ENCODE results near the gene DUSP10. TPM values are rescaled to one million over a fixed set of nuclear protein-coding genes. Genes with fewer than 3 reads are reported as not detected.

The DUSP10 gene
- polyA plus RNA-seq, 1 donor from 2014 or later: 2.0 TPM

DNA sequence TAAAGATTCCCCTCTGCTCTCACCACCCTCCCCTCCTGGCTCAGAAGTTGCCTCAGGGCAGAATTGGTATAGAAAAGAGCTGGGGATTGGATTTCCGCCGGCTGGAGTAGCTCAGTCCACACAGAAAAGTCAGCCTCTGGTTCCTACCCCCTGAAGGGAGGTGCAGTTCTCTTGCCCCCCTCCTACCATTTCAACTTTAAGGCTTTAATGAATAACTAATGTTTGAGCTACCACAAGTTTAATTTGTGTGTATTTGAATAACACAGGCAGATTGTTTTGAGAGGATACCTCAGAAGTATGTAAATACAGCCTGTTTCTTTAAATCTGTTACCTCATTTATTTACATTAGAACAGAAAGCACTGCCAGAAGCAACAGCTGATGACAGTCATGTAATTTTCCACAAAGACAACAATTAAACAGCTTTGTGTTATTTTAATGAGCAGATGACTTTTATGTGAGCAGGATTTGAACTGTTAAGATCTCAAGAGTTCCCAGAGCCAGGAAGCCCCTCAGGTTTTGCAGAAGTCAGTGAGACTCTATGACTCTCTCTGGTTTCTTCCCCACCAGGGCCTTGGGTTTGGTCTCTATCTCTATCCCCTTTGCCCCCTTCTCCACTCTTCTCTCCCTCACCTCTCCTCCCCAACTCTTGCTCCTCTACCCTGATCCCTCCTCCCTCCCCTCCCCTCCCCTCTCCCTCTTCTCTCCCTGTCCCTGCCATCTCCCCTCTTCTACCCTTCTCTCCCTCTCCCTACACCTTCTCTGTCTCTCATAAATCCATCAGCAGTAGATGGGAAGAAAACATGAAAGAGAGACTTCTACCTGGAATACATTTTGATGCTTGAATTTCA is 26.3 kb downstream of the DUSP10 start:
- Histone ChIP-seq H3K79me2 (replicated peaks; ENCODE audit: insufficient read depth, low read length) (no peaks in the 10 kb centered on the region), H3K9me2 (ENCODE audit: insufficient read depth, low read length) (no peaks in the 10 kb centered on the region), H3K4me2 (ENCODE audit: low read length) (no peak overlapping the region)

DNA sequence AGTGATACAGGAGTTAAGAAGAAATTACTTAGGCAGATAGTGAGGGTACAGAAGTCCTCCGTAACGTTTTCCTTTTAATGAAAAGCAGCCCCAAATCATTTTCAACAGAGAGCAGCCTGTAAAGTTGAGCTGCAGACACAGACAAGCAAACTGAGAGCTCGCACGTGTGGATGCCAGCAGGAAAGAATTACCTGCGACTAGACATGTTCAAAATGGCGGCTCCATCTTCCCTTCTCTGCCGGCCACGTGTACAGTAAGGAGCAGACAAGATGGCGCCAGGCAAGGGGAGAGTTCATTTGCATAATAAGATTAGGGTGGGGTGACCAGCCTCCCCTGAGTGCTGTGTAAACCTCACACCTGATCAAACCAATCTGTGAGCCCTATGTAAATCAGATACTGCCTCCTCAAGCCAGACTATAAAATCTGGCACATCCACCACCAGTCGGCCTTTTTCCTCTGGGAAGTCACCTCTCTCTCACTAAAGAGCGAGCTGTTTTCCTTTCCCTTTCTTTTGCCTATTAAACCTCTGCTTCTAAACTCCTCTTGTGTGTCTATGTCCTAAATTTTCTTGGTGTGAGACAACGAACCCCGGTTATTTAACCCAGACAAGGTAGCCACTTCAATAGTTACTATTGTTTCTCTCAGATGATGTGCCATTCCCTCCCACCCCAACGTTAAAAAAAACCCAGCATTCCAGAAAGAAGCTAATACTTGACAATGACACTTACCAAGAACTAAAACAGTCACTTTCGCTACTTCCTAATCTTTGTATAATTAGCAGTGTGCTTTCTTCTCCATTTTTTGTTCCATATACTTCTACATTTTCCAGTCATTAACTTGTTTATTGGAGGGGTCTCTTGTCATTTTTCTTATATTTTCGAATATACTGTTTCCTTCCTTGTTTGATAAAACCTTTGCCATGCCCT is 27.4 kb downstream of the DUSP10 start:
- no peaks in the 10 kb centered on the region for H3K9me2 ChIP-seq (ENCODE audit: insufficient read depth, low read length)
- no peak overlapping the region for H2AFZ ChIP-seq (ENCODE audit: low read depth, low read length)
- H3K36me3 ChIP-seq (ENCODE audit: insufficient read depth, low read length): no peaks in the 10 kb centered on the region
- H3F3A ChIP-seq (ENCODE audit: insufficient read depth, low read length, poor library complexity, severe bottlenecking): no peaks in the 10 kb centered on the region
- no peaks in the 10 kb centered on the region for H3K27me3 ChIP-seq (ENCODE audit: insufficient read depth, low read depth, low read length)
- no peak for TF ChIP-seq RAD21 (conservative IDR thresholded peaks at IDR 0.05)
- no peak for TF ChIP-seq EZH2 (IDR thresholded peaks at IDR 0.05; ENCODE audit: borderline replicate concordance, insufficient read depth, low read length, poor library complexity, severe bottlenecking)
- no peak for TF ChIP-seq SMC3 (conservative IDR thresholded peaks at IDR 0.05; ENCODE audit: poor library complexity)
- TF ChIP-seq, protein P1, sequence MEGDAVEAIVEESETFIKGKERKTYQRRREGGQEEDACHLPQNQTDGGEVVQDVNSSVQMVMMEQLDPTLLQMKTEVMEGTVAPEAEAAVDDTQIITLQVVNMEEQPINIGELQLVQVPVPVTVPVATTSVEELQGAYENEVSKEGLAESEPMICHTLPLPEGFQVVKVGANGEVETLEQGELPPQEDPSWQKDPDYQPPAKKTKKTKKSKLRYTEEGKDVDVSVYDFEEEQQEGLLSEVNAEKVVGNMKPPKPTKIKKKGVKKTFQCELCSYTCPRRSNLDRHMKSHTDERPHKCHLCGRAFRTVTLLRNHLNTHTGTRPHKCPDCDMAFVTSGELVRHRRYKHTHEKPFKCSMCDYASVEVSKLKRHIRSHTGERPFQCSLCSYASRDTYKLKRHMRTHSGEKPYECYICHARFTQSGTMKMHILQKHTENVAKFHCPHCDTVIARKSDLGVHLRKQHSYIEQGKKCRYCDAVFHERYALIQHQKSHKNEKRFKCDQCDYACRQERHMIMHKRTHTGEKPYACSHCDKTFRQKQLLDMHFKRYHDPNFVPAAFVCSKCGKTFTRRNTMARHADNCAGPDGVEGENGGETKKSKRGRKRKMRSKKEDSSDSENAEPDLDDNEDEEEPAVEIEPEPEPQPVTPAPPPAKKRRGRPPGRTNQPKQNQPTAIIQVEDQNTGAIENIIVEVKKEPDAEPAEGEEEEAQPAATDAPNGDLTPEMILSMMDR (IDR thresholded peaks at IDR 0.05; ENCODE audit: poor library complexity, severe bottlenecking): no peak
- TF ChIP-seq, protein P2, sequence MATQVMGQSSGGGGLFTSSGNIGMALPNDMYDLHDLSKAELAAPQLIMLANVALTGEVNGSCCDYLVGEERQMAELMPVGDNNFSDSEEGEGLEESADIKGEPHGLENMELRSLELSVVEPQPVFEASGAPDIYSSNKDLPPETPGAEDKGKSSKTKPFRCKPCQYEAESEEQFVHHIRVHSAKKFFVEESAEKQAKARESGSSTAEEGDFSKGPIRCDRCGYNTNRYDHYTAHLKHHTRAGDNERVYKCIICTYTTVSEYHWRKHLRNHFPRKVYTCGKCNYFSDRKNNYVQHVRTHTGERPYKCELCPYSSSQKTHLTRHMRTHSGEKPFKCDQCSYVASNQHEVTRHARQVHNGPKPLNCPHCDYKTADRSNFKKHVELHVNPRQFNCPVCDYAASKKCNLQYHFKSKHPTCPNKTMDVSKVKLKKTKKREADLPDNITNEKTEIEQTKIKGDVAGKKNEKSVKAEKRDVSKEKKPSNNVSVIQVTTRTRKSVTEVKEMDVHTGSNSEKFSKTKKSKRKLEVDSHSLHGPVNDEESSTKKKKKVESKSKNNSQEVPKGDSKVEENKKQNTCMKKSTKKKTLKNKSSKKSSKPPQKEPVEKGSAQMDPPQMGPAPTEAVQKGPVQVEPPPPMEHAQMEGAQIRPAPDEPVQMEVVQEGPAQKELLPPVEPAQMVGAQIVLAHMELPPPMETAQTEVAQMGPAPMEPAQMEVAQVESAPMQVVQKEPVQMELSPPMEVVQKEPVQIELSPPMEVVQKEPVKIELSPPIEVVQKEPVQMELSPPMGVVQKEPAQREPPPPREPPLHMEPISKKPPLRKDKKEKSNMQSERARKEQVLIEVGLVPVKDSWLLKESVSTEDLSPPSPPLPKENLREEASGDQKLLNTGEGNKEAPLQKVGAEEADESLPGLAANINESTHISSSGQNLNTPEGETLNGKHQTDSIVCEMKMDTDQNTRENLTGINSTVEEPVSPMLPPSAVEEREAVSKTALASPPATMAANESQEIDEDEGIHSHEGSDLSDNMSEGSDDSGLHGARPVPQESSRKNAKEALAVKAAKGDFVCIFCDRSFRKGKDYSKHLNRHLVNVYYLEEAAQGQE (IDR thresholded peaks at IDR 0.05; ENCODE audit: borderline replicate concordance): no peak
- TF ChIP-seq EP300 (conservative IDR thresholded peaks at IDR 0.05; ENCODE audit: poor library complexity, severe bottlenecking): no peak
- H3K9ac ChIP-seq (ENCODE audit: low read length): no peak overlapping the region
- no peak overlapping the region for H3K4me2 ChIP-seq (ENCODE audit: low read length)
- H3K9me3 ChIP-seq (ENCODE audit: low read length): no peaks in the 10 kb centered on the region
- H3K79me2 ChIP-seq (replicated peaks; ENCODE audit: insufficient read depth, low read length): no peaks in the 10 kb centered on the region
- no peaks in the 10 kb centered on the region for H4K20me1 ChIP-seq (ENCODE audit: insufficient read depth)
- H3K4me3 ChIP-seq (ENCODE audit: low read length): no peak overlapping the region
- no peak overlapping the region for H3K27ac ChIP-seq (ENCODE audit: low read length)

More for the DNA sequence above, 26.3 kb downstream of the DUSP10 start:
- Histone ChIP-seq H4K20me1 (ENCODE audit: insufficient read depth) (no peaks in the 10 kb centered on the region), H3K4me3 (ENCODE audit: low read length) (no peak overlapping the region), H2AFZ (ENCODE audit: low read depth, low read length) (no peak overlapping the region), H3F3A (ENCODE audit: insufficient read depth, low read length, poor library complexity, severe bottlenecking) (no peaks in the 10 kb centered on the region), H3K9me3 (ENCODE audit: low read length) (no peaks in the 10 kb centered on the region), H3K36me3 (ENCODE audit: insufficient read depth, low read length) (no peaks in the 10 kb centered on the region), H3K27me3 (ENCODE audit: insufficient read depth, low read depth, low read length) (no peaks in the 10 kb centered on the region), H3K27ac (ENCODE audit: low read length) (no peak overlapping the region), H3K9ac (ENCODE audit: low read length) (no peak overlapping the region)
- TF ChIP-seq POLR2AphosphoS5 (IDR thresholded peaks at IDR 0.05) (no peak), SMC3 (conservative IDR thresholded peaks at IDR 0.05; ENCODE audit: poor library complexity) (no peak), TAF1 (IDR thresholded peaks at IDR 0.05; ENCODE audit: low read depth) (no peak), EP300 (conservative IDR thresholded peaks at IDR 0.05; ENCODE audit: poor library complexity, severe bottlenecking) (no peak), MXI1 (conservative IDR thresholded peaks at IDR 0.05; ENCODE audit: poor library complexity, severe bottlenecking) (no peak), EZH2 (IDR thresholded peaks at IDR 0.05; ENCODE audit: borderline replicate concordance, insufficient read depth, low read length, poor library complexity, severe bottlenecking) (no peak)
- TF ChIP-seq, protein P2 (IDR thresholded peaks at IDR 0.05; ENCODE audit: borderline replicate concordance): no peak
- TF ChIP-seq, protein P1 (IDR thresholded peaks at IDR 0.05; ENCODE audit: poor library complexity, severe bottlenecking): no peak
